Measurements from ENCODE around the gene ST3GAL4. TPM values are rescaled to one million over a fixed set of nuclear protein-coding genes. Genes with fewer than 3 reads are reported as not detected.

Gene ST3GAL4
- total and polyA plus RNA-seq, 9 of the 15 experiments (the other 6 are each of a cell fraction or from before 2014, with no cell fraction given) = 0.27 to 22.9 (median 10.5) TPM

- TF ChIP-seq ETS1 (conservative IDR thresholded peaks at IDR 0.05; ENCODE audit: control insufficient read depth, low read depth, low read length) (no peak), NKRF (IDR thresholded peaks at IDR 0.05; ENCODE audit: borderline replicate concordance) (no peak), E2F3 (CRISPR knock-in tag; IDR thresholded peaks at IDR 0.05) (no peak), SNRNP70 (optimal IDR thresholded peaks at IDR 0.05; ENCODE audit: low read depth, low read length) (no peak), CREB3 (tag; conservative IDR thresholded peaks at IDR 0.05; ENCODE audit: low read depth) (no peak), POLR2AphosphoS2 (IDR thresholded peaks at IDR 0.05; ENCODE audit: low read length) (no peak)
These were observed 54.1 kb downstream of the ST3GAL4 start (continued) for GRCh38 chr11:126409620-126409985.

- WGBS (ENCODE audit: insufficient coverage, low coverage, missing lambda C conversion rate) = 69% methylated on average over 5 of the region's 6 CpGs
- H3K27ac ChIP-seq (ENCODE audit: extremely low read depth, low read depth, low read length) = no peak overlapping the region
- POLR2A ChIA-PET = no interaction called here
- peaks cover 5% of the 10 kb centered on the region; the same call in 2 of the 3 replicates for H3K36me3 ChIP-seq (ENCODE audit: control insufficient read depth, insufficient read depth, low read length)
- intact Hi-C loops (cut with micrococcal nuclease) (no loop called here), in situ Hi-C loops (cut with MboI) (loop anchor here (25.0 kb wide), 1 partner anchor 98 kb away; the partner anchor contains the start of gene DCPS)
- TF ChIP-seq ZNF717 (CRISPR knock-in tag; IDR thresholded peaks at IDR 0.05) = no peak
- H3K27me3 ChIP-seq (ENCODE audit: control insufficient read depth in 2 of 2, insufficient read depth in 2 of 2, low read length in 2 of 2) = no peaks in the 10 kb centered on the region
- H3K79me2 ChIP-seq (ENCODE audit: control insufficient read depth, insufficient read depth, low read length) = no peaks in the 10 kb centered on the region
- H3K4me1 ChIP-seq (replicated peaks in 1 of 2; ENCODE audit: control insufficient read depth in 2 of 2, insufficient read depth in 2 of 2, low read length in 2 of 2) = no peaks in the 10 kb centered on the region
- no peak for ATAC-seq
- H4K20me1 ChIP-seq (replicated peaks; ENCODE audit: control insufficient read depth, insufficient read depth, low read length) = peaks cover 21% of the 10 kb centered on the region
- no TSS peak for BruUV-seq (replicated peaks)
- no peaks in the 10 kb centered on the region for H3K9me3 ChIP-seq (replicated peaks; ENCODE audit: control insufficient read depth, insufficient read depth, low read depth, low read length)
- H3K9ac ChIP-seq (ENCODE audit: insufficient read depth in 1 of 2, low read depth in 2 of 2, low read length in 2 of 2) = no peak overlapping the region
- H3K9me1 ChIP-seq (ENCODE audit: control insufficient read depth, insufficient read depth, low read length) = peaks cover 2% of the 10 kb centered on the region
- FAIRE-seq = no peak
- H3K4me2 ChIP-seq (ENCODE audit: insufficient read depth, low read length) = no peak overlapping the region
- no peak for DNase-seq (ENCODE audit: extremely low read depth in 1 of 4, low spot score in 3 of 4)
- no peak overlapping the region for H2AFZ ChIP-seq (ENCODE audit: low read depth, low read length)
- CTCF ChIA-PET (ENCODE audit: low intra/inter-chr PET ratio) = no interaction called here
- no peak overlapping the region for H3K4me3 ChIP-seq
These were observed 55.2 kb downstream of the ST3GAL4 start for GRCh38 chr11:126410649-126411048.

Data from K562 (cell line).